CD4-positive, alpha-beta T cell treated with Interleukin-15 for 1 hour (primary cell): Measurements from ENCODE around the gene FCRL4.
"Not testable (repeated sequence)": the region's sequence is repeated elsewhere in the genome, so short reads cannot be mapped to it uniquely, and the experiment has no call there.

Experiments used
- DNase-seq: peaks from one replicate; pipeline ENCODE4 v3.0.0-alpha.2; 2020

FCRL4 gene

GRCh38 chr1:157551694-157552693 is 45.9 kb downstream of the FCRL4 start, which contains the start of gene FCRL5:
TSS of gene FCRL5 (minus strand) at chr1:157552515. CDS start at chr1:157552362, 153 bp downstream.
- DNase-seq = no peak

GRCh38 chr1:157548081-157548480 is 49.8 kb downstream of the FCRL4 start:
- not testable (repeated sequence) for DNase-seq

- DNase-seq = no peak
Observed at GRCh38 chr1:157542676-157543075, 55.2 kb downstream of the FCRL4 start.

GRCh38 chr1:157540852-157541251 is 57.0 kb downstream of the FCRL4 start:
- DNase-seq = no peak

GRCh38 chr1:157540160-157540748 is 57.6 kb downstream of the FCRL4 start:
- DNase-seq = no peak

- no peak for DNase-seq
Observed at GRCh38 chr1:157539568-157539967, 58.3 kb downstream of the FCRL4 start.

GRCh38 chr1:157532569-157532968 is 65.3 kb downstream of the FCRL4 start:
- no peak for DNase-seq

GRCh38 chr1:157523774-157524493 is 74.0 kb downstream of the FCRL4 start:
- DNase-seq = no peak
